Upper lobe of left lung (tissue), 4 donors: ENCODE data around the gene LTA4H.

ENCODE experiments used
- EP300 ChIP-seq, 4 donors: sonication (generic); formaldehyde crosslinking; IDR thresholded peaks; one replicate each; pipeline ENCODE4 v1.5.1; 2017; ENCODE audit warnings: antibody characterized with exemption in 4 of 4, control low read depth in 2 of 4
- POLR2A ChIP-seq, 4 donors: fragments of 450-650 bp; IDR thresholded peaks; one replicate each; pipeline ENCODE4 v1.5.1; 2016 to 2017; ENCODE audit warnings: antibody characterized with exemption in 4 of 4, mild to moderate bottlenecking in 2 of 4
- TF ChIP-seq, protein P1 (sequence below), 6 experiments: fragments of 450-650 bp in 4 of 6; fragments of 200-600 bp in 2 of 6; sonication (generic) in 2 of 6; IDR thresholded peaks; one replicate each; pipeline ENCODE4 v1.5.1; 2016 to 2019; ENCODE audit warnings: antibody characterized with exemption in 6 of 6

DNA sequence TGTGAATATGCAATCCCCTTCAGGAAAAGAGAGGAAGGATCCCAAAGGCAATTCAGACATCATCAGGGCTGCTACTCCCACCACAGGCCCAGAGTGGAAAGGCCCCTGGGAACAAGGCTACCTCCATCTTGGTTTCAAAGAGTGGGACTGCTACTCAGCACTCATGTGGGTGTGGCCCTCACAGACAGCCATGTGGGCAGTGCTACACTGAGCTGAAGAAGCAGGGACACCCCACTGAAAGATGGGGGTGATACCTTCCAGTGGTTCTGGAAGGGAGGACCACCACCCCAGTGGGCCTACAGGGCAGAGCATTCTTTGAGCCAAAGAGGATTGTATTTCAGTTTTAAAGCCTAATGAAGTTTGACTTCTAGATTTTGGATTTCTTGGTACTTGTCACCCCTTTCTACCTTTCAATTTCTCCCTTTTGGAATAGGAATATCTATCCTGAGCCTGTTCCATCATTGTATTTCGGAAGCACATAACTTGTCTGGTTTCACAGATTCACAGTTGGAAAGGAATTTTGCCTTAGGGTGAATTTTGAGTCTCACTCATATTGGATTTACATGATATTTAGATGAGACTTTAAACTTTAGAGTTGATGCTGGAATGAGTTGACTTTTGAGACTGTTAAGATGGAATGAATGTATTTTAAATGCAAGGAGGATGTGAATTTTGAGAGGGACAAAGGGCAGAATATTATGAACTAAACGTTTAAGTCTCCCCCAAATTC, 16.5 kb upstream of the LTA4H start:
- TF ChIP-seq POLR2A (IDR thresholded peaks at IDR 0.05) = no peak
- TF ChIP-seq, protein P1, sequence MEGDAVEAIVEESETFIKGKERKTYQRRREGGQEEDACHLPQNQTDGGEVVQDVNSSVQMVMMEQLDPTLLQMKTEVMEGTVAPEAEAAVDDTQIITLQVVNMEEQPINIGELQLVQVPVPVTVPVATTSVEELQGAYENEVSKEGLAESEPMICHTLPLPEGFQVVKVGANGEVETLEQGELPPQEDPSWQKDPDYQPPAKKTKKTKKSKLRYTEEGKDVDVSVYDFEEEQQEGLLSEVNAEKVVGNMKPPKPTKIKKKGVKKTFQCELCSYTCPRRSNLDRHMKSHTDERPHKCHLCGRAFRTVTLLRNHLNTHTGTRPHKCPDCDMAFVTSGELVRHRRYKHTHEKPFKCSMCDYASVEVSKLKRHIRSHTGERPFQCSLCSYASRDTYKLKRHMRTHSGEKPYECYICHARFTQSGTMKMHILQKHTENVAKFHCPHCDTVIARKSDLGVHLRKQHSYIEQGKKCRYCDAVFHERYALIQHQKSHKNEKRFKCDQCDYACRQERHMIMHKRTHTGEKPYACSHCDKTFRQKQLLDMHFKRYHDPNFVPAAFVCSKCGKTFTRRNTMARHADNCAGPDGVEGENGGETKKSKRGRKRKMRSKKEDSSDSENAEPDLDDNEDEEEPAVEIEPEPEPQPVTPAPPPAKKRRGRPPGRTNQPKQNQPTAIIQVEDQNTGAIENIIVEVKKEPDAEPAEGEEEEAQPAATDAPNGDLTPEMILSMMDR (IDR thresholded peaks at IDR 0.05) = no peak
- TF ChIP-seq EP300 (IDR thresholded peaks at IDR 0.05) = no peak
